Measurements from ENCODE around the gene ZNF350. TPM values are rescaled to one million over a fixed set of nuclear protein-coding genes. Genes with fewer than 3 reads are reported as not detected.
"Not testable (repeated sequence)": the region's sequence is repeated elsewhere in the genome, so short reads cannot be mapped to it uniquely, and the experiment has no call there.

Gene ZNF350
- total RNA-seq, 2 experiments from 2014 or later: 37.6 to 39.2 TPM

DNA sequence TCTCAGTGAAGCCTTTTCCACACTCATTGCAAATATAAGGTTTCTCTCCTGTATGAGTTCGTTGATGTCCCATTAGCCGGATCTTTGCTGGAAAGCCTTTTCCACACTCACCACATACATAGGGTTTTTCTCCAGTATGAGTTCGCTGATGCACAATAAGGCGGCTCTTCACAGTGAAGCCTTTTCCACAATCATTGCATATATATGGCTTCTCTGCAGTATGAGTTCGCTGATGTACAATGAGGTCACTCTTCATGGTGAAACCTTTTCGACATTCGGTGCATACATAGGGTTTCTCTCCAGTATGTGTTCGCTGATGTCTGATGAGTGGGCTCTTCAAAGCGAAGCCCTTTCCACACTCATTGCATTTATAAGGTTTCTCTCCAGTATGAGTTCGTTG lies 6.8 kb upstream of the ZNF350 start:
- H3K36me3 ChIP-seq (ENCODE audit: insufficient read depth, low read length): peaks cover 45% of the 10 kb centered on the region
- ATAC-seq (ENCODE audit: poor library complexity): no peak
- Mint-ChIP-seq H3K27ac (no peak overlapping the region), H3K9me3 (peaks cover 26% of the 10 kb centered on the region), H3K4me1 (ENCODE audit: low read depth) (no peaks in the 10 kb centered on the region), H3K4me3 (no peak overlapping the region), H3K27me3 (no peaks in the 10 kb centered on the region), H3K36me3 (ENCODE audit: low read depth) (peaks cover 95% of the 10 kb centered on the region)
- POLR2A ChIA-PET: no interaction called here
- intact Hi-C loops (cut with DNase I, micrococcal nuclease): no loop called here
- no peaks in the 10 kb centered on the region for H3K4me1 ChIP-seq (ENCODE audit: insufficient read depth, low read length)
- CTCF ChIA-PET: no interaction called here
- H3K27me3 ChIP-seq (ENCODE audit: control insufficient read depth in 1 of 2, insufficient read depth in 2 of 2, low read length in 2 of 2): no peaks in the 10 kb centered on the region
- H3K4me3 ChIP-seq (ENCODE audit: low read length): no peak overlapping the region
- peaks cover 42 to 98% of the 10 kb centered on the region in 2 experiments for H3K9me3 ChIP-seq (ENCODE audit: control insufficient read depth in 1 of 2, insufficient read depth in 1 of 2, low read length in 2 of 2)
- TF ChIP-seq, protein P1, sequence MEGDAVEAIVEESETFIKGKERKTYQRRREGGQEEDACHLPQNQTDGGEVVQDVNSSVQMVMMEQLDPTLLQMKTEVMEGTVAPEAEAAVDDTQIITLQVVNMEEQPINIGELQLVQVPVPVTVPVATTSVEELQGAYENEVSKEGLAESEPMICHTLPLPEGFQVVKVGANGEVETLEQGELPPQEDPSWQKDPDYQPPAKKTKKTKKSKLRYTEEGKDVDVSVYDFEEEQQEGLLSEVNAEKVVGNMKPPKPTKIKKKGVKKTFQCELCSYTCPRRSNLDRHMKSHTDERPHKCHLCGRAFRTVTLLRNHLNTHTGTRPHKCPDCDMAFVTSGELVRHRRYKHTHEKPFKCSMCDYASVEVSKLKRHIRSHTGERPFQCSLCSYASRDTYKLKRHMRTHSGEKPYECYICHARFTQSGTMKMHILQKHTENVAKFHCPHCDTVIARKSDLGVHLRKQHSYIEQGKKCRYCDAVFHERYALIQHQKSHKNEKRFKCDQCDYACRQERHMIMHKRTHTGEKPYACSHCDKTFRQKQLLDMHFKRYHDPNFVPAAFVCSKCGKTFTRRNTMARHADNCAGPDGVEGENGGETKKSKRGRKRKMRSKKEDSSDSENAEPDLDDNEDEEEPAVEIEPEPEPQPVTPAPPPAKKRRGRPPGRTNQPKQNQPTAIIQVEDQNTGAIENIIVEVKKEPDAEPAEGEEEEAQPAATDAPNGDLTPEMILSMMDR (IDR thresholded peaks at IDR 0.05): no peak
- no peak for DNase-seq
- no peak overlapping the region for H3K27ac ChIP-seq (ENCODE audit: low read depth in 1 of 2, low read length in 2 of 2)

DNA sequence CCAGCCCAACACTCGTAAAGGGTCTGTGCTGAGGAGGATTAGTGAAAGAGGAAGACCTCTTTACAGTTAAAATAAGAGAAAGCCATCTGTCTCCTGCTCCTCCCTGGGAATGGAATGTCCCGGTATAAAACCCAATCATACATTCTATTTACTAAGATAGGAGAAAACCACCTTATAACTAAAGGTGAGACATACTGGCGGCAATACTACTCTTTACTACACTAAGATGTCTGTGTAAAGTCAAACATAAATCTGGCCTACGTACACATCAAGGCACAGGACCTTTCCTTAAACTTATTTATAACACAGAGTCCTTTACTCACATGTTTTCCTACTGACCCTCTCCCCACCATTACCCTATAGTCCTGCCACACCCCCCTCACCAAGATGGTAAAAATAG lies 3.3 kb downstream of the ZNF350 start:
- no peaks in the 10 kb centered on the region for H3K27me3 Mint-ChIP-seq
- TF ChIP-seq, protein P1 (IDR thresholded peaks at IDR 0.05): no peak
- peaks cover 35% of the 10 kb centered on the region for H3K36me3 ChIP-seq (ENCODE audit: insufficient read depth, low read length)
- ATAC-seq (ENCODE audit: poor library complexity) (no peak), DNase-seq (no peak)
- H3K4me3 Mint-ChIP-seq: peak overlapping the region; percentile 30
- peaks cover 17% of the 10 kb centered on the region for H3K4me1 ChIP-seq (ENCODE audit: insufficient read depth, low read length)
- ChIA-PET CTCF (no interaction called here), POLR2A (no interaction called here)
- H3K27ac ChIP-seq (ENCODE audit: low read depth in 1 of 2, low read length in 2 of 2): no peak overlapping the region
- H3K36me3 Mint-ChIP-seq (ENCODE audit: low read depth): peaks cover 88% of the 10 kb centered on the region
- H3K9me3 ChIP-seq (ENCODE audit: control insufficient read depth in 1 of 2, insufficient read depth in 1 of 2, low read length in 2 of 2): peaks cover 48 to 76% of the 10 kb centered on the region in 2 experiments
- H3K4me3 ChIP-seq (ENCODE audit: low read length): no peak overlapping the region
- no peak overlapping the region for H3K27ac Mint-ChIP-seq
- no peaks in the 10 kb centered on the region for H3K27me3 ChIP-seq (ENCODE audit: control insufficient read depth in 1 of 2, insufficient read depth in 2 of 2, low read length in 2 of 2)
- peaks cover 16% of the 10 kb centered on the region for H3K9me3 Mint-ChIP-seq
- intact Hi-C loops (cut with DNase I, micrococcal nuclease): loop anchor here in 1 of 2 experiments (10.0 kb wide), 1 partner anchor 79 kb away; the partner anchor contains the start of gene ZNF649
- H3K4me1 Mint-ChIP-seq (ENCODE audit: low read depth): peaks cover 24% of the 10 kb centered on the region

DNA sequence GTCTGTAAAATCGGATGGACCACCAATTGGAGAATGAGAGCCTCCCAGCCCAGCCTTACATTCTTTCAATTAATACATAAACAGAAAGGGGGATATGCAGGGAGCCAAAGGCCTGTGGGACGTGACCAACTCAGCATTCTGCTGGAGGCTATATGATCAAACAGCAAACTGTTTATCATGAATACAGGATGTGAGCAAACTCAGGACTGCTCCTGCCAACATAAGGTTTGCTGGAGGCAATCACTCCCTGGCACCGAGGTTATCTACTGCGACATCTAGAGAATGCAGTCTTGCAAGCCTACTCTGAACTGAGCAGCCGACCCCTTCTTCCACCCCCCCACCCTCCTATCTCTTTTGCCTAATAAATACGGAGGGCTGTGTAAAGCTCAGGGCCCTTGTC lies 5.7 kb downstream of the ZNF350 start:
- H3K27me3 ChIP-seq (ENCODE audit: control insufficient read depth in 1 of 2, insufficient read depth in 2 of 2, low read length in 2 of 2); POLR2A ChIA-PET; H3K4me1 ChIP-seq (ENCODE audit: insufficient read depth, low read length); CTCF ChIA-PET; H3K4me3 ChIP-seq (ENCODE audit: low read length); H3K27ac Mint-ChIP-seq; DNase-seq; H3K27ac ChIP-seq (ENCODE audit: low read depth in 1 of 2, low read length in 2 of 2); H3K27me3 Mint-ChIP-seq; ATAC-seq (ENCODE audit: poor library complexity); H3K4me3 Mint-ChIP-seq: not testable (repeated sequence)
- peaks cover 39% of the 10 kb centered on the region for H3K36me3 ChIP-seq (ENCODE audit: insufficient read depth, low read length)
- Mint-ChIP-seq H3K36me3 (ENCODE audit: low read depth) (peaks cover 96% of the 10 kb centered on the region), H3K4me1 (ENCODE audit: low read depth) (peaks cover 16% of the 10 kb centered on the region), H3K9me3 (peaks cover 20% of the 10 kb centered on the region)
- H3K9me3 ChIP-seq (ENCODE audit: control insufficient read depth in 1 of 2, insufficient read depth in 1 of 2, low read length in 2 of 2): peaks cover 49 to 94% of the 10 kb centered on the region in 2 experiments
- intact Hi-C loops (cut with DNase I, micrococcal nuclease): loop anchor here in 1 of 2 experiments (10.0 kb wide), 1 partner anchor 76 kb away; the partner anchor contains the start of gene ZNF649

DNA sequence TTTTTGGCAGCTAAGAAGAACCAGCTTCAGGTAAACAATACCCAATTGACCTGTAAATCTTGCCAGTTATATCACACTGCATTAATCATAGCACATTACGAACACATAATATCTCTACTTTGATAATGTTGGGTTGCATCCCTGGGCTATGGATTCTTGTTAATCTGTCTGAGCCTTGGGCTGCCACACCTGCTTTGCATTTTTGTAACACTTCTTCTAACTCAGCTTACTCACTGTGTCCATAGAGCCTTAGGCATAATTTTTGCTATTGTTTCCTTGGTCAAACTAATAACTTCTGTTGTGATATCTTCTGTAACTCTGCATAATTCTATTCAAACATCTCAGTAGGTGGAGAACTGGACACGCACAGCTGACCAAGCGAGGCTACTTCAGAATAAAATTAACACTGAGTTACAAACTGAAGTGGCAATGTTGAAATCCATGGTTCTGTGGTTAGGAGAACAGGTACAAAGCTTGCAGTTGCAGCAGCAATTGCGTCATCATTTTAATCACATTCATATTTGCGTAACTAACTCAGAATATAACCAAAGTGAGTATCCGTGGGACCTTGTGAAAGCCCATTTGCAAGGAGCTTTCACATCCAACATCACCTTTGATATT lies 6.4 kb downstream of the ZNF350 start:
- Mint-ChIP-seq H3K4me3 (no peak overlapping the region), H3K27ac (no peak overlapping the region), H3K27me3 (no peaks in the 10 kb centered on the region), H3K9me3 (peaks cover 20% of the 10 kb centered on the region), H3K36me3 (ENCODE audit: low read depth) (peaks cover 99% of the 10 kb centered on the region), H3K4me1 (ENCODE audit: low read depth) (peaks cover 13% of the 10 kb centered on the region)
- ChIA-PET POLR2A (no interaction called here), CTCF (no interaction called here)
- H3K4me3 ChIP-seq (ENCODE audit: low read length): no peak overlapping the region
- peaks cover 49 to 98% of the 10 kb centered on the region in 2 experiments for H3K9me3 ChIP-seq (ENCODE audit: control insufficient read depth in 1 of 2, insufficient read depth in 1 of 2, low read length in 2 of 2)
- ATAC-seq (ENCODE audit: poor library complexity): no peak
- no peaks in the 10 kb centered on the region for H3K27me3 ChIP-seq (ENCODE audit: control insufficient read depth in 1 of 2, insufficient read depth in 2 of 2, low read length in 2 of 2)
- TF ChIP-seq, protein P1 (IDR thresholded peaks at IDR 0.05): no peak
- H3K36me3 ChIP-seq (ENCODE audit: insufficient read depth, low read length): peaks cover 39% of the 10 kb centered on the region
- no peaks in the 10 kb centered on the region for H3K4me1 ChIP-seq (ENCODE audit: insufficient read depth, low read length)
- H3K27ac ChIP-seq (ENCODE audit: low read depth in 1 of 2, low read length in 2 of 2): no peak overlapping the region
- intact Hi-C loops (cut with DNase I, micrococcal nuclease): loop anchor here in 1 of 2 experiments (10.0 kb wide), 1 partner anchor 75 kb away; the partner anchor contains the start of gene ZNF649
- no peak for DNase-seq

All from CD4-positive, alpha-beta T cell (primary cell).